WERI-Rb-1 (cell line): ENCODE data around the gene OR2F2.

Experiments used
- DNase-seq: peaks from one replicate; pipeline ENCODE4 v3.0.0-alpha.2; 2020
- H3K27ac ChIP-seq: fragments of 250-450 bp; sonication (Bioruptor Pico); 2 replicates; pipeline ENCODE4 v1.5.1; 2020; ENCODE audit warnings: mild to moderate bottlenecking, moderate library complexity
- H3K27me3 ChIP-seq: fragments of 250-450 bp; sonication (Bioruptor Pico); 2 replicates; pipeline ENCODE4 v1.5.1; 2021; ENCODE audit warnings: mild to moderate bottlenecking, low read depth, moderate library complexity; ENCODE audit not compliant: insufficient read depth, severe bottlenecking
- H3K36me3 ChIP-seq: fragments of 250-450 bp; sonication (Bioruptor Pico); 2 replicates; pipeline ENCODE4 v1.5.1; 2020; ENCODE audit warnings: mild to moderate bottlenecking, moderate library complexity
- H3K4me3 ChIP-seq: 2 replicates; pipeline ENCODE4 v1.5.1; 2011; ENCODE audit warnings: low read depth, mild to moderate bottlenecking, control low read depth, low read length
- H3K9me3 ChIP-seq: fragments of 250-450 bp; sonication (Bioruptor Pico); 2 replicates; pipeline ENCODE4 v1.5.1; 2021; ENCODE audit warnings: mild to moderate bottlenecking, moderate library complexity; ENCODE audit not compliant: severe bottlenecking
- CTCF ChIP-seq: IDR thresholded peaks from 2 replicates; pipeline ENCODE4 v1.5.1; 2011; ENCODE audit warnings: low read depth, mild to moderate bottlenecking, control low read depth, inconsistent platforms, low read length

OR2F2 gene

DNA sequence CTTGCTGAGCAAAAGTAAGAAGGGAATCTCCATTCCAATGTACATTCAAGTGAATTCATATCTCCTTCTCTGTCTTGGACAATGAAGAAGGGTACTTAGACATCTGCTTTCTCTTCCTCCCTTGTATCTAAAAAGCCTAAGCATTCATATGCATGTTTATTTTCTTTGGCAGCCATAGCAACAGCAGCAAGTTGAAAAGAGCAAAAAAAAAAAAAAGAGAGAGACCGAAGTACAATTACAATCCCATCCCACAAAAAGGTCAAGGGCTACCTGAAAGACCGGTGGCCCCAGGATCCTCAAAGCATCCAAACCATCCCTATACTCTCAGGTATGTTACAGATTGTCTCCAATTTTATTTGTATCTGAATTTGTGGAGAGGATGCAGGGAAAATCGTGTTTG is 23.7 kb downstream of the OR2F2 start:
- Histone ChIP-seq H3K36me3 (no peaks in the 10 kb centered on the region), H3K27ac (no peak overlapping the region), H3K9me3 (no peaks in the 10 kb centered on the region), H3K27me3 (no peaks in the 10 kb centered on the region), H3K4me3 (no peak overlapping the region)
- no peak for DNase-seq
- TF ChIP-seq CTCF = no peak

- no peak for DNase-seq
- H3K9me3 ChIP-seq = no peaks in the 10 kb centered on the region
- H3K27ac ChIP-seq = no peak overlapping the region
- H3K36me3 ChIP-seq = no peaks in the 10 kb centered on the region
- no peak overlapping the region for H3K4me3 ChIP-seq
- TF ChIP-seq CTCF = no peak
- no peaks in the 10 kb centered on the region for H3K27me3 ChIP-seq
These were observed 26.0 kb downstream of the OR2F2 start for GRCh38 chr7:143960813-143961610.

DNA sequence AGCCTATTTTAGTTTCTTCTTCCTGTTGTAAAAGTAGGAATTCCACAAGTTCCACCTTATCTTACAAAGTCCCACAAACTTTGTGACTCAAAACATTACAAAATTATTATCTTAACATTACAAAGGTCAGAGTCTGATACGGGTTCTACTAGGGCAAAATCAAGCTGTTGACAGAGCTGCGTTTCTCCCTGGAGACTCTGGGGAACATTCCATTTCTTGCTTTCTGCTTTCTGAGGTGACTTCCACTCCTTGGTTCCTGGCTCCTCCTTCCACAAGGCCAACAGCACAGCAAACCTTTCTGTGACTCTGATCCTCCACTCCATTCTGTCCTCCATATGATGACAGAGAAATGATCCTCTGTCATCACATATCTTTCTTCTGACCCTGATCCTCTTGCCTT is 30.2 kb downstream of the OR2F2 start:
- no peaks in the 10 kb centered on the region for H3K9me3 ChIP-seq
- no peaks in the 10 kb centered on the region for H3K27me3 ChIP-seq
- no peak overlapping the region for H3K27ac ChIP-seq
- no peak for DNase-seq
- no peak for TF ChIP-seq CTCF
- H3K4me3 ChIP-seq = no peak overlapping the region
- H3K36me3 ChIP-seq = no peaks in the 10 kb centered on the region

DNA sequence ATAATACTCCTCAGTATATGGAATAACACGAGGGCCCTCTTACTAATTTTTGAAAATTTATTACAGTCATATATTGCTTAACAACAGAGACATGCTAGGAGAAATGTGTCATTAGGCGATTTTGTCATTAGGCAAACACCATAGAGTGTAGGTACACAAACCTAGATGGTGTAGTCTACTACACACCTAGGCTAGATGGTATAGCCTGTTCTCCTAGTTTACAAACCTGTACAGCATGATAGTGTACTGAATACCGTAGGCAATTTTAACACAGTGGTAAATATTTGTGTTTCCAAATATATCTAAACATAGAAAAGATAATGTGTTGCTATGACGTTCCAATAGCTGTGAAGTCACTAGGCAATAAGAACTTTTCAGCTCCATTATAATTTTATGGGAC is 32.4 kb downstream of the OR2F2 start:
- no peaks in the 10 kb centered on the region for H3K9me3 ChIP-seq
- H3K27me3 ChIP-seq = no peaks in the 10 kb centered on the region
- no peak overlapping the region for H3K4me3 ChIP-seq
- no peak for TF ChIP-seq CTCF
- no peak for DNase-seq
- H3K27ac ChIP-seq = no peak overlapping the region
- no peaks in the 10 kb centered on the region for H3K36me3 ChIP-seq

GRCh38 chr7:143973870-143974416 is 38.9 kb downstream of the OR2F2 start:
- no peak overlapping the region for H3K4me3 ChIP-seq
- H3K9me3 ChIP-seq = no peaks in the 10 kb centered on the region
- DNase-seq = no peak
- no peaks in the 10 kb centered on the region for H3K27me3 ChIP-seq
- no peak for TF ChIP-seq CTCF
- H3K27ac ChIP-seq = no peak overlapping the region
- no peaks in the 10 kb centered on the region for H3K36me3 ChIP-seq
